Measurements from ENCODE around the gene PHTF1.

- no peak for TF ChIP-seq EZH2 (IDR thresholded peaks at IDR 0.05; ENCODE audit: low read depth)
- TF ChIP-seq CTCF (conservative IDR thresholded peaks at IDR 0.05), result no peak
Observed at GRCh38 chr1:113659035-113659434, 100.3 kb downstream of the PHTF1 start.
